ENCODE measurements around the gene PLA2G2A. TPM values are rescaled to one million over a fixed set of nuclear protein-coding genes. Genes with fewer than 3 reads are reported as not detected.

Gene PLA2G2A
- total and polyA plus RNA-seq, 10 of the 15 experiments (the other 5 are each of a cell fraction or from before 2014, with no cell fraction given), result 0.36 TPM; not detected in 9

DNA sequence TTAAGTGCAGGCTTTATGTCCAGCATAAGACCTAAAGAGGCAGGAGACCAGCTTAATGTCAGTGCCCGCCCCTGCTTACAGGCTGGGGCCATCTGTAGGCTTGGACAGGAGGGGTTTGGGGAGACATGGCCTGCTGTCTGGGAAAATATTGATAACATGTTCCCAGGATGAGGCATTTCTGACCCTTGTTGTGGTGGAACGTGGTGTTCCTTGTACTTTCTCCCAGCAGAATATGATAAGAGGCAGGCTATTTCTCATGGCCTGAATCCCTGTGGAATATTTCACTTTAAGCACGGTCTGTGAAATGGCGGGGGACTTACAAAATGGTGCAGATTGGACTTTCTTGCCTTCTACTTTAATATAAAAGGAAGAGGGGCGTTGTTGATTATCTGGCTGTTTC lies 48.7 kb upstream of the PLA2G2A start (continued):
- TF ChIP-seq CHD1 (IDR thresholded peaks at IDR 0.05; ENCODE audit: low read depth, low read length), result no peak
- TF ChIP-seq, protein P1, sequence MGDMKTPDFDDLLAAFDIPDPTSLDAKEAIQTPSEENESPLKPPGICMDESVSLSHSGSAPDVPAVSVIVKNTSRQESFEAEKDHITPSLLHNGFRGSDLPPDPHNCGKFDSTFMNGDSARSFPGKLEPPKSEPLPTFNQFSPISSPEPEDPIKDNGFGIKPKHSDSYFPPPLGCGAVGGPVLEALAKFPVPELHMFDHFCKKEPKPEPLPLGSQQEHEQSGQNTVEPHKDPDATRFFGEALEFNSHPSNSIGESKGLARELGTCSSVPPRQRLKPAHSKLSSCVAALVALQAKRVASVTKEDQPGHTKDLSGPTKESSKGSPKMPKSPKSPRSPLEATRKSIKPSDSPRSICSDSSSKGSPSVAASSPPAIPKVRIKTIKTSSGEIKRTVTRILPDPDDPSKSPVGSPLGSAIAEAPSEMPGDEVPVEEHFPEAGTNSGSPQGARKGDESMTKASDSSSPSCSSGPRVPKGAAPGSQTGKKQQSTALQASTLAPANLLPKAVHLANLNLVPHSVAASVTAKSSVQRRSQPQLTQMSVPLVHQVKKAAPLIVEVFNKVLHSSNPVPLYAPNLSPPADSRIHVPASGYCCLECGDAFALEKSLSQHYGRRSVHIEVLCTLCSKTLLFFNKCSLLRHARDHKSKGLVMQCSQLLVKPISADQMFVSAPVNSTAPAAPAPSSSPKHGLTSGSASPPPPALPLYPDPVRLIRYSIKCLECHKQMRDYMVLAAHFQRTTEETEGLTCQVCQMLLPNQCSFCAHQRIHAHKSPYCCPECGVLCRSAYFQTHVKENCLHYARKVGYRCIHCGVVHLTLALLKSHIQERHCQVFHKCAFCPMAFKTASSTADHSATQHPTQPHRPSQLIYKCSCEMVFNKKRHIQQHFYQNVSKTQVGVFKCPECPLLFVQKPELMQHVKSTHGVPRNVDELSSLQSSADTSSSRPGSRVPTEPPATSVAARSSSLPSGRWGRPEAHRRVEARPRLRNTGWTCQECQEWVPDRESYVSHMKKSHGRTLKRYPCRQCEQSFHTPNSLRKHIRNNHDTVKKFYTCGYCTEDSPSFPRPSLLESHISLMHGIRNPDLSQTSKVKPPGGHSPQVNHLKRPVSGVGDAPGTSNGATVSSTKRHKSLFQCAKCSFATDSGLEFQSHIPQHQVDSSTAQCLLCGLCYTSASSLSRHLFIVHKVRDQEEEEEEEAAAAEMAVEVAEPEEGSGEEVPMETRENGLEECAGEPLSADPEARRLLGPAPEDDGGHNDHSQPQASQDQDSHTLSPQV (IDR thresholded peaks at IDR 0.05), result no peak
- no peak for TF ChIP-seq CEBPB (IDR thresholded peaks at IDR 0.05; ENCODE audit: borderline replicate concordance in 1 of 2, low read depth in 2 of 2, low read length in 2 of 2)

DNA sequence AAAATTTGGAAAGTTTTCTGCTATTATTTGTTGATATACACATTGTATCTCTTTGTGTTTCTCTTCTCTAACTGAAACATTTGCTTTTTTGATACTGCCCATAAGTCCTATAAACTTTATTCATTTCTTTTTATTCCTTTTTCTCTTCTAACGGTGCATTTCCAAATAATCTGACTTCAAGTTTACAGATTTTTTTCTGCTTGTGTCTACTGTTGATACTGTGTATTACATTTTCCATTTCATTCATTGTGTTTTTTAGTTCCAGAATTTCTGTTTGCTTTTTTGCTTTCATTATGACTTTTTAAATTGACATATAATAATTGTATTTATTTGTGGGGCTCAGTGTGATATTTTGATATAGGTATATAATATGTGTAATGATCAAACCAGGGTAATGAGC lies 38.3 kb upstream of the PLA2G2A start:
- FAIRE-seq, result no peak
- H3K27ac ChIP-seq (ENCODE audit: control insufficient read depth, insufficient read depth), result no peak overlapping the region
- H3K36me3 ChIP-seq (ENCODE audit: control insufficient read depth in 2 of 2, insufficient read depth in 2 of 2, low read length in 1 of 2), result no peaks in the 10 kb centered on the region
- H2AFZ ChIP-seq (ENCODE audit: control insufficient read depth, low read depth, low read length), result no peak overlapping the region
- in situ Hi-C loops (cut with MboI) (no loop called here), intact Hi-C loops (cut with micrococcal nuclease; ENCODE audit: unreplicated experiment) (no loop called here)
- no peak overlapping the region for H3K4me2 ChIP-seq (ENCODE audit: control insufficient read depth, insufficient read depth)
- WGBS (ENCODE audit: insufficient coverage, insufficient replicate concordance, low lambda C conversion rate, missing lambda C conversion rate), result 6% methylated on average over 1 of the region's 1 CpG
- no peaks in the 10 kb centered on the region for H4K20me1 ChIP-seq (ENCODE audit: control insufficient read depth, insufficient read depth)
- DNase-seq (ENCODE audit: low read depth, low spot score), result no peak
- peaks cover 2% of the 10 kb centered on the region; the same call in 1 of the 3 replicates for H3K9me3 ChIP-seq (replicated peaks; ENCODE audit: control insufficient read depth, insufficient read depth, low read length)
- H3K27me3 ChIP-seq (replicated peaks in 1 of 2; ENCODE audit: control insufficient read depth in 2 of 2, insufficient read depth in 2 of 2, low read length in 1 of 2), result no peaks in the 10 kb centered on the region
- BruUV-seq (replicated peaks), result no TSS peak
- ATAC-seq, result no peak
- H3K9ac ChIP-seq (ENCODE audit: control insufficient read depth, insufficient read depth, low read length), result no peak overlapping the region
- ChIA-PET POLR2A (no interaction called here), SMC1A (ENCODE audit: uncharacterized antibody, unreplicated experiment) (no interaction called here), RAD21 (ENCODE audit: unreplicated experiment) (no interaction called here), CTCF (no interaction called here)
- no peaks in the 10 kb centered on the region for H3K4me1 ChIP-seq (ENCODE audit: control insufficient read depth, insufficient read depth, low read length)
- no peak overlapping the region for H3K4me3 ChIP-seq
- H3K79me2 ChIP-seq (ENCODE audit: control insufficient read depth, insufficient read depth, low read length), result no peaks in the 10 kb centered on the region
- no peak for TF ChIP-seq BRCA1 (IDR thresholded peaks at IDR 0.05; ENCODE audit: low read depth, low read length)
- no peak for TF ChIP-seq HCFC1 (IDR thresholded peaks at IDR 0.05; ENCODE audit: low read length)
- no peak for TF ChIP-seq KDM1A (IDR thresholded peaks at IDR 0.05; ENCODE audit: borderline replicate concordance)
- no peak for TF ChIP-seq SIN3A (IDR thresholded peaks at IDR 0.05; ENCODE audit: low read depth, low read length)
- TF ChIP-seq SRF (IDR thresholded peaks at IDR 0.05; ENCODE audit: low read depth in 2 of 2, low read length in 2 of 2), result no peak
- TF ChIP-seq BMI1 (IDR thresholded peaks at IDR 0.05; ENCODE audit: borderline replicate concordance), result no peak
- no peak for TF ChIP-seq ZNF217 (IDR thresholded peaks at IDR 0.05)
- no peak for TF ChIP-seq SIX5 (IDR thresholded peaks at IDR 0.05; ENCODE audit: low read depth, low read length, severe bottlenecking)
- TF ChIP-seq RFX5 (IDR thresholded peaks at IDR 0.05; ENCODE audit: low read depth, low read length), result no peak
- no peak for TF ChIP-seq IKZF1 (conservative IDR thresholded peaks at IDR 0.05)
- TF ChIP-seq HDAC6 (IDR thresholded peaks at IDR 0.05; ENCODE audit: unreplicated experiment), result no peak
- no peak for TF ChIP-seq MTA3 (IDR thresholded peaks at IDR 0.05; ENCODE audit: borderline replicate concordance, low read length)
- TF ChIP-seq, protein P2, sequence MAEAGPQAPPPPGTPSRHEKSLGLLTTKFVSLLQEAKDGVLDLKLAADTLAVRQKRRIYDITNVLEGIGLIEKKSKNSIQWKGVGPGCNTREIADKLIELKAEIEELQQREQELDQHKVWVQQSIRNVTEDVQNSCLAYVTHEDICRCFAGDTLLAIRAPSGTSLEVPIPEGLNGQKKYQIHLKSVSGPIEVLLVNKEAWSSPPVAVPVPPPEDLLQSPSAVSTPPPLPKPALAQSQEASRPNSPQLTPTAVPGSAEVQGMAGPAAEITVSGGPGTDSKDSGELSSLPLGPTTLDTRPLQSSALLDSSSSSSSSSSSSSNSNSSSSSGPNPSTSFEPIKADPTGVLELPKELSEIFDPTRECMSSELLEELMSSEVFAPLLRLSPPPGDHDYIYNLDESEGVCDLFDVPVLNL (IDR thresholded peaks at IDR 0.05; ENCODE audit: low read depth, low read length), result no peak
- TF ChIP-seq, protein P3, sequence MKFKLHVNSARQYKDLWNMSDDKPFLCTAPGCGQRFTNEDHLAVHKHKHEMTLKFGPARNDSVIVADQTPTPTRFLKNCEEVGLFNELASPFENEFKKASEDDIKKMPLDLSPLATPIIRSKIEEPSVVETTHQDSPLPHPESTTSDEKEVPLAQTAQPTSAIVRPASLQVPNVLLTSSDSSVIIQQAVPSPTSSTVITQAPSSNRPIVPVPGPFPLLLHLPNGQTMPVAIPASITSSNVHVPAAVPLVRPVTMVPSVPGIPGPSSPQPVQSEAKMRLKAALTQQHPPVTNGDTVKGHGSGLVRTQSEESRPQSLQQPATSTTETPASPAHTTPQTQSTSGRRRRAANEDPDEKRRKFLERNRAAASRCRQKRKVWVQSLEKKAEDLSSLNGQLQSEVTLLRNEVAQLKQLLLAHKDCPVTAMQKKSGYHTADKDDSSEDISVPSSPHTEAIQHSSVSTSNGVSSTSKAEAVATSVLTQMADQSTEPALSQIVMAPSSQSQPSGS (IDR thresholded peaks at IDR 0.05; ENCODE audit: low read length), result no peak
- no peak for TF ChIP-seq GABPA (IDR thresholded peaks at IDR 0.05; ENCODE audit: low read depth)

Data from GM12878 (cell line).